NCI-H2227 (cell line): Measurements from ENCODE around the gene OR2S2.

Source experiments
- DNase-seq: peaks from one replicate; lab custom pipeline; 2025; ENCODE audit not compliant: unreplicated experiment; lab: John Stamatoyannopoulos, UW

The OR2S2 gene

DNA sequence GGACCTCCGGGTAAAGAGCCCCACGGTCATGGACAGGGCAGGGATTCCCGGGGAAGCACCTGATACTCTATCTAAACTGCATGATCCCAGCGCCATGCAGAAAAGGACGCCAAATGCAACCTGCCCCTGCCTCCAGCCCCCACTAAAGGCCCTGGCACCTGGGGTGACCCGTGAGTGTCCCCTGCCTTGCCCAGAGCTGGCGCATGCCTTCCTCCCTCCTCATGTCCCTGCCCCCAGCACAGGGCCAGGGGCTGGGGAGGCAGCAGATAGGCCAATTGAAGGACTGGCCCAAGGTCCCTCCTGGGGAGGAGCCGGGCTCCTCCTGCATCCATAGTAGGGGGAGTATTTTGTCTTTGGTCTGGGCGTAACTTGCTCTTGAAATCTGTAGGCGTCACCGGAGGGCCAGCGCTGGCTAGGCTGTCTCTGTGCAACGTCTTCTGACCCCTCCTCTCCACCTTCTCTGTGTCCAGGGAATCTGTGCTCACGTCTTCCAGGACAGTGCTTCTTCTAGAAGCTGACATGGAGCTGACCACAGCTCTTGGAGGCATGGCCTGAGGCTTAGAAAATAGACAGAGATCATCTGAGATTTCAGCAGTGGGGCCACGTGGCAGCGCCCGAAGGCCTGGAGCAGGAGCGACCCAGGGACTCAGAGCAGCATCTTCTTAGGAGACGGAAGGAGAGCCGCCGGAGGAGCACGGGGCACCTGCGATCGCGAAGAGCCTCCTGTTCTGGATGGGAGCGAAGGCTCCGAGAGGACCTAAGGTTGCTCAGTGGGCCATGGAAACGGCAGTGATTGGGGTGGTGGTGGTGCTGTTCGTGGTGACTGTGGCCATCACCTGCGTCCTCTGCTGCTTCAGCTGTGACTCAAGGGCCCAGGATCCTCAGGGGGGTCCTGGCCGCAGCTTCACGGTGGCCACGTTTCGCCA lies 48.0 kb downstream of the OR2S2 start:
- no peak for DNase-seq

- DNase-seq, result no peak
Measured at GRCh38 chr9:35909274-35909673, 48.7 kb downstream of the OR2S2 start, which contains the start of gene SPAAR. SPAAR (plus strand) TSS chr9:35909490; CDS start chr9:35910464, 974 bp downstream.

DNA sequence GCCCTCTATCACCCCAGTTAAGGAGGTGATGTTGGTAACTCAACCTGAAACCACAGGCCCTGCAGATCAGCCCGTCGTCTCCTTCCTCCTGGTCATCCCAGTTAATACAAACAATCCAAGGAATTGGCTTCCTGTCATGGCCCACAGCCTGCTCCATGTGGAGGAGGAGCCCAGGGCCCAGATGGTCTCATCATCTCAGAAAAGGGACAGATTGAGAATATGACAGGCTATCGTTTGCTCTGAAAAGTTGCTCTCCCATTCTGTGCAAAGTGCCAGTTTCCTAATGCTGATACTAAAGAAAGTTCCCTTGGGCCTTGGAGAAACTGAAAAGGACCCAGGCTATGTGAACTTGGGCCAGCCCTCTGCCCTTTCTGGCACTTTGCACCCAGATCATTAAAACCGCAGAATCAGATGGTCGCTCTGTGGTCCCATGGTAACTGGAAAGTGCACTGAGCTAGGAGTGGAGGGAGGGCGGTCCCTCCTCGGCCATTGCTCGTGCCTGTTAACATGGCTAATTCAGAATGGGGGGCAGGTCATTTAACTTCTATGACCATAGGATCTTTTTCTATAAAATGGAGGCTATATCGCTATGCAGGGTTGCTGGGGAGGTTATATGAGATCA lies 49.3 kb downstream of the OR2S2 start:
- DNase-seq, result no peak

GRCh38 chr9:35907711-35908503 lies 50.0 kb downstream of the OR2S2 start:
- DNase-seq, result peak; percentile 83
